Heart left ventricle (tissue), 13 donors: ENCODE data around the gene CHAD.

Experiments
- CTCF ChIP-seq, 12 donors: fragments of 200-600 bp; sonication (generic) in 4 of 12; IDR thresholded peaks; one replicate each; pipeline versions ENCODE4 v1.5.0 to v1.8.0; 2018 to 2022; ENCODE audit warnings: antibody characterized with exemption in 12 of 12, mild to moderate bottlenecking in 5 of 12
- POLR2A ChIP-seq, 2 donors: fragments of 450-650 bp; IDR thresholded peaks; one replicate each; pipeline ENCODE4 v1.6.1; 2017; ENCODE audit warnings: antibody characterized with exemption in 2 of 2, mild to moderate bottlenecking in 2 of 2, moderate library complexity in 2 of 2
- donor health status: ischemic (EF 13 %, LVEDD 7.1; RV severe dilation, severe dysfunction).
- donor health status: DM: no; HTN: yes; CAD: no.
- donor health status: DM: no; HTN: no; CAD: no.
- donor health status: ischemic (EF 25% LVEDD 6.9; RV normal size, moderate dysfunction).
- donor health status: ischemic (EF 25% LVEDD 5.7; RV mildly dilated, moderate dysfunction).
- donor health status: ischemic (EF 35%, LVEDD 5.7; RV mildly dilated, moderate dysfunction).
- donor health status: nonischemic (EF 11% LVEDD 7.7; RV severe dilation, severe dysfunction).
- donor health status: DM: yes; HTN: yes; CAD: no.
- donor health status: PGD.
- donor health status: ischemic (EF 29% LVEDD 5.4; RV normal size, mild dysfunction).
- donor health status: nonischemic (EF 23%, LVEDD 6.1; RV moderate dilation, normal function).

GRCh38 chr17:50513495-50513894 is 44.8 kb upstream of the CHAD start:
- no peak for TF ChIP-seq POLR2A (IDR thresholded peaks at IDR 0.05)
- TF ChIP-seq CTCF (IDR thresholded peaks at IDR 0.05): no peak
